Hippocampal formation (tissue), 2 donors: ENCODE data around the gene C2CD4A.

Source experiments
- DNase-seq, 2 donors: peaks; one replicate each; lab custom pipeline; 2025; lab: John Stamatoyannopoulos, UW

C2CD4A gene

GRCh38 chr15:62060113-62060895 lies 6.5 kb upstream of the C2CD4A start, which contains the start of gene VPS13C:
Gene VPS13C, minus strand, starts transcription at chr15:62060447. Its CDS starts 73 bp downstream, at chr15:62060374.
- DNase-seq, result peak; percentile 90 to 91

- DNase-seq, result no peak
Measured at GRCh38 chr15:62060896-62061280, 5.9 kb upstream of the C2CD4A start.

- DNase-seq, result no peak
Measured at GRCh38 chr15:62063825-62064635, 2.7 kb upstream of the C2CD4A start.

GRCh38 chr15:62067448-62068044 lies 769 bp downstream of the C2CD4A start:
- no peak for DNase-seq

- peak in 1 of 2 donors; percentile 6 for DNase-seq
Measured at GRCh38 chr15:62068071-62068809, 1.5 kb downstream of the C2CD4A start.

GRCh38 chr15:62068810-62069167 lies 2.0 kb downstream of the C2CD4A start:
- no peak for DNase-seq

- DNase-seq, result no peak
Measured at GRCh38 chr15:62069551-62069950, 2.8 kb downstream of the C2CD4A start.

GRCh38 chr15:62071711-62072308 lies 5.0 kb downstream of the C2CD4A start:
- DNase-seq, result peak in 1 of 2 donors; percentile 55

- DNase-seq, result no peak
Measured at GRCh38 chr15:62075595-62076277, 9.0 kb downstream of the C2CD4A start.

GRCh38 chr15:62079594-62079993 lies 12.8 kb downstream of the C2CD4A start:
- no peak for DNase-seq

- DNase-seq, result no peak
Measured at GRCh38 chr15:62083194-62084154, 16.7 kb downstream of the C2CD4A start.

GRCh38 chr15:62085740-62086139 lies 19.0 kb downstream of the C2CD4A start:
- DNase-seq, result peak in 1 of 2 donors; percentile 8

- no peak for DNase-seq
Measured at GRCh38 chr15:62087671-62088352, 21.0 kb downstream of the C2CD4A start.

GRCh38 chr15:62088353-62088693 lies 21.5 kb downstream of the C2CD4A start:
- DNase-seq, result no peak

- DNase-seq, result no peak
Measured at GRCh38 chr15:62089616-62090015, 22.8 kb downstream of the C2CD4A start.

GRCh38 chr15:62090988-62091387 lies 24.2 kb downstream of the C2CD4A start:
- no peak for DNase-seq

- DNase-seq, result no peak
Measured at GRCh38 chr15:62093809-62094208, 27.0 kb downstream of the C2CD4A start.

- no peak for DNase-seq
Measured at GRCh38 chr15:62094388-62094787, 27.6 kb downstream of the C2CD4A start.

GRCh38 chr15:62099094-62099601 lies 32.4 kb downstream of the C2CD4A start:
- no peak for DNase-seq
